GM19328 (cell line): ENCODE measurements around the gene ALX4.

ENCODE experiments used
- ATAC-seq: cut with Tn5 transposase; IDR thresholded peaks from one replicate; pipeline ENCODE4 v1.9.1; 2021; ENCODE audit warnings: mild to moderate bottlenecking, moderate library complexity; ENCODE audit not compliant: unreplicated experiment

ALX4 gene

DNA sequence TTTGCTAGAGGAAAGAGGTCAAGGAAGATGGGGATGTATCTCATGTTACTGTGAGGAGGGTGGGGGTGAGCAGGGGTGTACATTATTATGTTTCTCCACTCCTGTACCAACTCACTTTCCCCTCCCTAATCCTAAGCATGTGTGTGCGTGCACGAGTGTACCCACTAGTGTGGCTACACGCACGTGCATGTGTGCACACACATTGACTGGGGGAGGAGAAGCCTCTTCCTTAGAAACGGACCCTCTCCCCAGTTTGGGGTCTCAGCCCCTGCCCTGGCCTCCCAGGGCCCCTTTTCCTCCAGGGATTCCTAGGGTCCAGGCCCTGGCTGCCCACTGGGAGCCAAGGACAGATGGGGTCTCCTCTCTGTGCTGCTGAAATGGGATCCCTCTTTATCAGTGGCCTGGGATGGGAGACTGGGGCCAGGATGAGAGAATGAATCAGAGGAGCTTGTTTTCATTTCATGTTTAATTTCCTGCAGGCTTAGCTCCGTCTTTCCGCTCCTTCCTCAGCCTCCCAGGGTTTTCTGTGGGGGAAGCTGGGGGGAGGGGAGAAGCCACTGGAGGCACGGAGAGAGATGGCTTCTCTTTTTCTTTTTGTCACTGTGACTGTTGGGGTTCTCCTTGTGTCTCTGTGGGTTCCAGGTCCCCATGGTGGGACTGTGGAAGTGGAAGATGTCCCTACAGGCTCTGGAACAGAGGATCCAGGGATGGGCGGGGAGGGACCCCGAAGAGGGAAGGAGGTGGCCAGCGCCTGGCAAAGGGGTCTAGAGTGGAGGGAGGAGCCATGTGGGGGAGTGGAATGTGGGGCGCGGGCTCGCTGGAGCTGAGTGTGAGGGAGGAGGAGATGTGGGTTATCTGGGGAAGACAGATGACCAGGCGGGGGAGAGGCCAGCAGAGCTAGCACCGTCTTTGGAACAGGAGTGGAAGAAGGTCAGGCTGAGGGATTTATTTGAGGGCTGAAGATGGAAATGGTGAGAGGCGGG lies 40.3 kb downstream of the ALX4 start:
- no peak for ATAC-seq

DNA sequence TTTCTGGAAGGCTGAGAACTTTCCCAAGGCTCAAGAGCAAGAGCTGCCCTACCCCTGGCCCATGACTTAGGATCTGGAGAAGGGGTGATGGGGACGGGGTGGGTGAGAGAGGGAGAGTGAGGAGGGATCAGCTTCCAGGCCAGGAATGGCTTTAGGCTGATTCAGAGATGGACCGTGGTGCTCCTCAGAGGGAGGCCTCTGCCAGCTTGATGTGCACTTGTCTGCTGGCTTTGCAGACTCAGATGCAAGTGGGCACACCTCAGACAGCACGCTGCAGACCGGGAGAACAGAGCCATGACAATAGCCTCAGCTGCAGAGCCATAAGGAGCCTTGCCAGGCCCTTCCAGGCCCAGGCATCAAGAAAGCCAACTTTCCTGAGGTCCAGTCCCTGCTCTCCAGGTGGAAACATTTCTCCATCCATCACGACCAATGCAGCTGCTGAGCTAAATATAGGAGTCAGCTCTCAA lies 41.3 kb downstream of the ALX4 start:
- ATAC-seq = no peak

DNA sequence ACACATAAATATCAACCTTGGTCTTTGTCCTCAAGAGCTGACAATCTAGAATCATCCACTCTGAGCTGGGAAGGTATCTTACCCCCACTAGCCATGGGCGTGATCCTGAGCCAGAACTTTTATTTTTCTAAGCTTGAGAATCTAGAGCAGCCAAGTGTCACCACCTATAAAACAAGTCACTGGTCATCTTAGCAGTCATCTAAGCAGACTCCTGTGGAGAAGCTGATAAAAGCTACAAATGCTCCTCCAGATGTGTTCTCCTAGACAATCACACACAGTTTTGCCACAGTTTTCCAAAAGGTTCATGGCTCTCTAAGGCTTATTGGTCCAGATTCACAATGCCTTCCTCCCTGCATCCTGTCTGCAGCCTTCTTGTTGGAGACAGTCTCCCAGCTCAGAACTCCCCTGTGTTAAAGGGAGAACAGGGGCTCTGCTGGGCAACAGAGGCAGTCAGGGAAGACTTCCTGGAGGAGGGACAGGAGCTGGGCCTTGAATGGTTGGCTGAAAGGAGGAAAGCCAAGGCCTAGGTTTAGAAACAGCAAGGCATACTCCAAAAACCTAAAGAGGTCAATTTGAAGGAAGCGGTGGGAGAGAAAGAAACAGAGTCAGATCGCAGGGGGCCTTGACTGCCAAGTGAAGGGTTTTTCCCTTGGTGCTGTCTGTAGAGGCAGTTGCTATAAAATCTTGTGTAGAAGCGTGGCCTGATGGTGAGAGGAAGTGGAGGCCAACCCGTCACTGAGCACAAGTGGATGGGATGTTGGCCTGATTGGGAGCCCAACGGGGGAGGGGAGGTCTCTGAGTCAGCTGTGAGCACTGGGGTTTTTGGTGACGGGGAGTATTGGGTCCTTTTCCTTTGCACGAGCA lies 42.0 kb downstream of the ALX4 start:
- ATAC-seq = no peak

DNA sequence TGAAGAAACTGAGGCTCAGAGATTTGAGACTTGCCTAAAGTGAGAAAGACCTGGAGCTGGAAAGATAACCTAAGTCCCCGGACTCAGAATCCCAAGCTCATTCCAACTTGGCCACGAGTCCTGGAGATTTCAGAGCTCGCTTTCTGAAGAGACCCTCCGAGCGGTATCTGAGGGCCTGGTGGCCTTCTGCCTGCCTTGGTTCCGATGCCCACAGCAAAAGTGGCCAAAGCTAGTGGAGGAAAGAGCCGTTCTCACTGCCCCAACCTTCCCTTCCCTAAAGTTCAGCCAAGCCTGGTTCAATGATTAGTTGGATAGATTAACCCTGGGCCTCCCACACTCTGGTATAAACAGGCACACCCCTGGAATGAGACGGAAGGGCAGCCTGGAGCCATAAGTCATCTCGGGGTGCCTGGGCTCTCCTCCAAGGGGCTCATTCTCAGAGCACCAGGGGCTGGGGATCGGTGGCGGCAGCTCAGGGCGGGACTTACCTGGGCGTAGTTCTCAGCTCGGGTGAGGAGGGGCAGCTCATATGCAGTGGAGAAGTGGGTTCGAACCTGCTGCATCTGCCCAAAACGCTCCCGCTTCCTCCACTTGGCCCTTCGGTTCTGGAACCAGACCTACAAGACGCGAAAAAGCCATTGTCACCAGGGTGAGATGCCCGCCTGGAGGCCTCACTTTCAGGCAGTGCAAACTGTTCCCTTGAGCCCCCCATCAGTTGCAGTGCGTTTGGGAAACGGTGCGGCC lies 42.8 kb downstream of the ALX4 start:
- no peak for ATAC-seq

DNA sequence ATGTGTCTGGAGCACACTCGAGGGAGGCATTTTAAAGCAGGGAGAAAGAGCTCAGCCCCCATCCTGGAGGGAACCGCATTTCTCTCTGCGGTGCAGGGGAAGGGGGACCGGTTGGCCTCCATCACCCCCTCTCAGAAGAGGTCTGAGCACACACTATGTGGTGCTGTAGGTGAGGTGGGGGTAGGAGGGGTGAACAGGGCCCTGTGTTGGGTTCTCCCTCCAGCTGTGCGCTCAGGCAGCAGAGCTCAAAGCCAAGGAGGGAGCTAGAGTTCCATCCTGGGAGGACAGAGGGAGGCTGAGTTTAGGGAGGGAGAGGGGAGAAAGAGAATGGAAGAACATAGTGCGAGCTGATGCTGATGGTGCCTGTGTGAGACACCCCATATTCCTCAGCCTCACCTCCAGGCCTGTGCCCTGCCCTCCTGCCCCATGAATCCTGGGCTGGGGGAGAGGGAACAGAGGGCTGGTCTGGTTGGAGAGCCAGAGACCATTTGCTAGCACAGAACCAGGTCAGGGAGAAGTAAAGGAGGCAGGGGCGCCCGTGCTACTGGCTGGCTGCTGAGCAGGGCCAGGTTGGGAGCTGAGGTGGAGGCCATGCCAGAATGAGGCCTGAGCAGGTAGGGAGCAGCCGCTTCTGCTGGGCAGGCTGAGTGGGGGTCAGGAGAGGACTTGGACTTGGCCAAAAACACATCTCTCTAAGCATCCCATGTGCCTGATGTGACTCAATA lies 43.7 kb downstream of the ALX4 start:
- ATAC-seq = no peak

DNA sequence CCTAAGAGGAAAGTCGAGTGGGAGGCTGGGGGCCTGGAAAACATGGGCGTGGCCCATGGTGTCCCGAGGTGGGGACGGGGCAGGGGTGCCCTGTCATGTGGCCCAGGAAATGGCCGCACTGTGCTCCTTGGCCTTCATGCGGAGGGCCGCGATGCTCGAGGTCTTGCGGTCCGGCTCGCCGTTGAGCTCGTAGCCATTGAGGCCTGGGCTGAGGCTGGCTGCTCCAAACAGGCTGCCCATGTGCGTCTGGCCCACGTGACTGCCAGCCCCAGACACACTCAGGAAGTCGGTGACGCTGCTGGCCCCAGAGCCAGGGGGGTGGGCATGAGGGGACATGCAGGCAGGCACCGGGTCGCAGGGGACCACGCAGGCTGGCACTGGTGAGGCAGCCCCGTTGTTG lies 45.2 kb downstream of the ALX4 start:
- no peak for ATAC-seq

DNA sequence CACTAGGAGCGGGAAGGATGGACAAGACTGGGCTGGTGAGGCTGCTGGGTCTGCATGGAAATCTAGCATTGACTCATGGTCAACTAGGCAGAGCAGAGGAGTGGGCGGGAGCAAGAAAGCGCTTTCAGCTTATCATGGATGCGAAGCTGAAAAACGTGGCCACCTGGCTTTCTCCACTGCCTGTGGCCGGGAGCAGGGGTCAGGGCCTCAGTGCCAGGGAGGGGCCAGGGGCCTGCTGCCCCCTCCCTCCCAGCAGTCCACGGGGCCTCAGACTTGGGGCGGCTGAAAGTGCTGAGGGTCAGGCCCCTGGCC lies 45.5 kb downstream of the ALX4 start:
- ATAC-seq = no peak

DNA sequence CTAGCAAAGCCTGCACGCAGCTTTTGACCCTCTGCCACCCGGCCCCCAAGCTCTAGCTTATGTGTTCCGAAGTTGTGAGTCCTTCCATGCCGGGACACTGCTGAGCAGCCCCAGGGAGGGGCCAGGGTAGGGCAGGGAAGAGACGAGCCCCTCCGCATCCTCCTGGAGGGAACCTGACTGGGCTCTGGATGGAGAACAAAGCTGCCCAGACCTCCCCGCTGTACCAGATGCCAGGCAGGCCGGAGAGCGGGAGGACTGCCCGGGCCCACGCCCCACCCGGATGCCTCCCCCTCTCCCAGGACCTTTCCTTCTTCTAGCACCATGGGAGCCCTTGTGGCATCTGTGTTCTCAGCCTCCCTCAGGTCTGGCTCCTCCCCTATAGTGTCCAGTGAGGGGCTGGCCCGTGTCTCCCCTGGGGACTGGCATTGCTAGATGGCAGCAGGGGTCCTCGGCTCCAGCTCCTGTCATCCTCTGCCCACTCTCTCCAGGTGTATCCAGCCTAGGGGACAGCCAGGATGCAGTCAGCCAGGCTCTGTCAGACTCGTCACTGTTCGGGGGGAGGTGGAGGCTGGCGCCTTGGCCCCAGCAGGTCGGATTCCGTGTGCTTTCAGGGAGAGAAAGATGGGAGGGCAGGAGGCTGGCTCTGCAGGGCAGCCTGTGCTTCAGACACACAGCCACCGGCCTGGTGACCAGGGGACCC lies 46.1 kb downstream of the ALX4 start:
- ATAC-seq = no peak

DNA sequence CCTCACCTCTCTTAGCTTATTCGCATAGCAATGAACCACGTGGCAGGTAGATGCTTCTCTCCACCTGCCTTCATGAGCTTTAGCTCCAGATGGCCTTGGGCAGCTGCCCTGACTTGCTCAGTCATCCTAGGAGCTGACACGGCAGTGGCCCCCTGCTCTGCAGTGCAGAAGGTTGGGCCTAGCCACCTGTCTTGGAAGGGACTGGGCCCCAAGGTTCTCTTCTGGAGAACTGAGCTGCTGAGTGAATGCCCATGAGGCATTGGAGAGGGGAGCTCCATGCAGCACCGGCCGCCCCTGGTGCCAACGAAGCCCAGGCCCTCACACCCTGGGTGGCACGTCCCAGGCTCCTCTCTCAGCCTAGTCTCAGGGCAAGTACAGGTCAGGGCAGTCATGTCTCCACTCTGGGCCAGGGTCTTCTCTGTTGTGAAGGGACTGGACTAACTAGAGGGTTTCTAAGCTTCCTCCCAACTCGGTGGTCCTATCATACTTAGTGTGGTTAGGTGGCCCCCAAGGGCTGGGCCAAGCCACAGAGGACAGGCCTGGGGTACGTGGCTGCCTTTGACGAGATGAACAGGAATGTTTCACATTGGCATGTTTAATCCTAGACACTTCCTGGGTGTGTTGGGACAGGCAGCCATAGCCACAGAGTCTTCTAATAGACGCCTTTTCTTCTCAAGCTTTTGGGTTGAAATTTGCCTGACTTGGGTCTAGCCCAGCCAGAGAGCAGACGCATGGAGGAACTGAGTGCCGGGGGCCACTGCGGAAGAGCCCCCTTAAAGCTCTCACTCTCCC lies 47.9 kb downstream of the ALX4 start:
- no peak for ATAC-seq

DNA sequence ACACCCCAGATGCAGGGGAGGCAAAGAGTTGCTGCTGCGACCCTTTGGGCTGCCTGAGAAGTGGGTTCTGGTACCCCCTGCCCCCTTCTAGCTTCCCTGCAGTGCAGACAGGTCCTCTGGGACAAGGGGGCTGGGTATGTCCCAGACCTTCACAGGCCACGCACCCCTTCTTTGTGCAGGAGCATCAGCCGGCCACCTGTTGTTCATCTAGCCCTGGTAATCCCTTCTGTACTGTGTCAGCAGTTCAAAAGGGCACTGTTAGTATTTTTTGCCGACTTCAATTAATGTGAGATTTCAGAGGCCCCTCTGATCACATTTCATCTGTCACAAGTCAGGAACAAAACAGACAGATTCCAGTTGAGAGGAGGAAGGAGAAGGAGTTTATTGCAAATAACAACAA lies 49.9 kb downstream of the ALX4 start:
- ATAC-seq = no peak

DNA sequence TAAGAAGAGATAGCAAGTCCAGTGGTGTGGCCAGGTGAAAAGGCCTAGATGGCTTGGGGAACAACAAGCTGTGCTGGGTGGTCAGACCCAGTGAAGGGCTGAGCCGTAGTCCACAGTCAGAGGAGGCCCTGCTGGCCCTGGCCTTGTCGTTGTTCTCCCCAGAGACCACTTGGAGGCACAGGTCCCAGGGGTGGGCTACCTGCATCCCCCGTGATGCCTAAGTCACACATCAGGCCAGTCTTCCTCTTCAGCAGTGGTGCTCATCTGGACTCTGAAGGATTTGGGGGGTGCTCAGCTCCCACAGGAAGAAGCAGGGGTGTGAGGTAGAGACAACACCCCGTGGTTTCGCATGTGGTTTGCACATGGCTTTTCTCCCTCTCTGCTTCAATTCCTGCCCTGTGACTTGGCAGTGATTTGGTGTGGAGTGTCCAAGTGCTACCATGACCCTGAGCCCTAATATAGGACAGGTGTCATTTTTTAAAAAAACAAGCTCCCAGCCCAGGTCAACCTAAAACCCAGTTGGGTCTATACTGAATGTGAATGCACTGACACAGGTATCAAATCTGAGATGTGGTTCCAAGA lies 51.0 kb downstream of the ALX4 start:
- ATAC-seq = no peak

DNA sequence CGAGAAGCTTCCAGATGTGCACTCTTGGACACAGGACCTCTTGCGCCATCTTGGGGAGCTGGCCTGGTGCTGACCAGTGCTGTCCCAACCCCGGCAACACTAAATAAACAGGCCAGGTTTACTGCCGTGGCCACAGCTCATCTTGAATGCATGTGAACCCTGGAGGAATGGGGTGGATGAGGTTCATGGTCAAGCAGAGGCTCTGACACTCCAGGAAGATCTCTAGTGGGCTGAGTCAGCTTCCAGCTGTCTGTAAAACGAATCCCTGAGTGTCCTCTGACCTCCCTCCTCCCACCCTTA lies 51.8 kb downstream of the ALX4 start:
- no peak for ATAC-seq

DNA sequence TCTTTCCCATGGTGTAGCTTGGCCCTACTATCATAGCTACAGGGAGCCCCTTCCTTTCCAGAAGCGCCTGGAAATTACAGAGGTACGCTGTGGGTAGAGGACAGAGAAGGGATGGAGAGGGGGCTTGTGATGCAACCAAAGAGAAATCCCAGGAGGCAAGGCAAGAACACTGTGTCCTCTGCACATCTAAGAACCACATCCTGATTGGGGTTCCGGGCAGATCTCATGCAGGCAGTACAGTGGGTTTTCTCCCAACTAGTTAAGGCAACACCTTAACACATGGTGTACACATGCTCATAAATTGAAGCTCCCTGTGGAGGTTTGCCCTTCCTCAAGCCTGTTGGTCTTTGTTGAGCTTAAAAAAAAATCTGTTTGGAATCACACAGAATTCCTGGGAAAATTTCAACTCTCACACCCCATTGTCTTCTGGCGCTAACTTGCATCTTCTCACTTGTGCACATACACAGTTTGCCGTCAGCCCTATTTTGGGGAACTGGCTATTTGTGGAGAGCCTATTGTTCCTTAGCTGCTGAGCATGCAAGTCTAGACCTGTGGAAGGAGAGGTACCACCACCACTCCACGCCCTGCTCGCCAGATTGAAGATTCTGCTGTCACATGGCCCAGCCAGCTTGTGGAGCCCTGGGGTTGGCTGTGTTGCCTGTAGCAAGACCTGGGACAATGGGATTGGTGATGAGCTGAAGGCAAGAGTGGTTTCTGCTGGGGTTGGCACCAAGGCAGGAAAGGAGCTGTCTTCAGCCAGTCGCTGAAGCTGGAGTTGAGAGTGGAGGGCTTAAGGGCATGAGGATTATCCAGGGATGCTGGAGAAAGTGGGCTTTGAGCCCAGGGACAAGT lies 52.4 kb downstream of the ALX4 start:
- no peak for ATAC-seq

DNA sequence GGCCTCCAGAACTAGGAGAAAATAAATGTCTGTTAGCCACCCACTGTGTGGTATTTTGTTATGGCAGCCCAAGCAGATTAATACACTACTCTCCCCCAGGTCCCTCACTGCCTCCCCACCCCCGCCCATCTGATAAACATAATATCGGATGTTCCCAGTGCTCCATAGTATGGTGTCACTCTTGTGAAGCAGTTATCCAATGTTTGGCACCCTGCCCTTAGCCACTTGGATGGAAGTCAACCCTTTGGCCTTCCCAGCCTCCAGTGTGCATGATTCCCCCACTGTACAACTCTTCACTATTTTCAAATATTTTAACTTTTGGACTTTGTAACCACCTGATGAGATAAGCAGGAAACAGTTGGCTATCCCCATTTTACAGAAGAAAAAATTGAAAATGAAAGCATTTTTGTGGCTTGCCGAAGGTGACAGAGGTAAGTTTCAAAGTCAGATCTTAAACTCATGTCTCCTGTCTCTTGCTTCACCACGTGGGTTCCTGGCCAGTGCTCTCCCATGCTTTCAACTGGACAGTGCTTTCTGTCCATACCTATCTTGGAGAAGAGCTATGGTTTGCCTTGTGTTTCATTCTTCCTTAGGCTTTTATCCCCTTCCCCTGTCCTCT lies 53.2 kb downstream of the ALX4 start:
- no peak for ATAC-seq

DNA sequence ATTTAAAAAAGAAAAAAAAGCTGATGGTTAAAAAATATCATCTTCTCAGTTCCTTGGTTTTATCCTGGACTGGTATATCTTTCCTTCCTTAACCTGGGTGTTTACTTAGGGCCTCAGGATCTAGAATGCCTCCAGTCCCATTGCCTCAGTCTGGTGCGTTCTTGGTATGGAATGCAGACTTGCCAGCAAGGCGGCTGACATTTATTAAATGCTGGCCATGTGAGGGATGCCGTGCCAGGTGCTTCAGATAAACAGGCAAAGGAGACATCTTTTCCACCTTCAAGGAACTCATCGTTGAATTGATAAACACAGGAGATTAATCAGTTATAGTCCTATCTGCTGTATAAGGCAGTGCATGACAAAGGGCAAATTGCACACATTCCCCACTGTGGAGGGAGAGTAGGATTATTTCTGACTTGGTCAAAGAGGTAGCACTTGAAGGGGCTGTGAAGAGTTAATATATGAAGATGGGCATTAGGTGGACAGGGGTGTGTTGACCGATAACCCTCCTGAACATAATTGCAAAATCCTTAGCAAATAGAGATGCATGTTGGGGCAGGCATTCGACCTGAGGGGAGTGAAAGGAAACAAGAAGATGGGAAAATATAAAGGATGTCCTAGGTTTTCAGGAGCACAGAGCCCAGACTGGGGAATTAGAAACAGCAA lies 54.4 kb downstream of the ALX4 start:
- no peak for ATAC-seq

DNA sequence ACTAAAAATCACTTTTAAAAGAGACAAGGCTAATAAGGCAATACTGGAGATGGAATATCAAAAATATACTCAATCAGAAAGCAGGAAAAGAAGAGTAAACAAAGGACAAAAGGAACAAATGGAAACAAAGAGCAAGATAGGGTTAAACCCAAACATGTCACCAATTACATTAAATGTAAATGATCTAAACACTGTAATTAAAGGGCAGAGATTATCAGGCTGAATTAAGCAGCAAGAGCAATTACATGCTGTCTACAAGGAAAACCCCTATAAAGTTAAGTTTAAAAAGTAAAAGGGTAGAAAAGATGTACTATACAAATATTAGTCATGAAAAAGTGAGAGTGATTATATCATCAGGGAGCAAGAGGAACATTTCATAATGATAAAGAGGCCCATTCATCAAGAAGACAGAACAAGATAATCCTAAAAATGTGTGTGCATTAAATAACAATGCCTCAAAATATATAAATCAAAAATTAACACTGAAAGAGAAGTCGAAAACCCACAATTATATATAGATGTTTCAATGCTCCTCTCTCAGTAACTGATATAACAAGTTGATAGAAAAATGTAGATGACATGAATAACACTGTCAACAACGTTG lies 56.8 kb downstream of the ALX4 start:
- ATAC-seq = no peak

DNA sequence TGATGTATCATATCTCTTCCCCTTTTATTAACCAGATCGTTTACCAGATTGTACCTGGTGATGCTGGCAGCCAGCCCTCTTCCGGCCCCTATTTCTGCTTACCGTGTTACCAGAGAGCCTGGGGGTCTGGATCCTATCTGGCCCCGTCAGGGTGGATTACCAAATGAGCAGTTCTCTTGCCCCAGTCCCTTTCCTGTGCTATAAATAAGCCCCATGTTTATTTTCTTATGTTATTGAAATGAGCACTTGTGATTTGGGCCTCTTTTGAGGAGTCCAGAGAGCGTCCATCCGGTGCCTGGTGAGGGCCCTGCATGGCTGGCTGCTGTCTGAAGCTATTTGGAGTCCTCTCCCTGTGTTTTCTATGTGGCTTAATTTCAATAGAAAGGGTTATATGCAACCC lies 59.5 kb downstream of the ALX4 start:
- ATAC-seq = no peak
